HG02678 (cell line): ENCODE measurements around the gene UBA3.

Source experiments
- ATAC-seq: cut with Tn5 transposase; IDR thresholded peaks from one replicate; pipeline ENCODE4 v1.9.1; 2021; ENCODE audit warnings: mild to moderate bottlenecking, moderate library complexity; ENCODE audit not compliant: unreplicated experiment

The UBA3 gene

DNA sequence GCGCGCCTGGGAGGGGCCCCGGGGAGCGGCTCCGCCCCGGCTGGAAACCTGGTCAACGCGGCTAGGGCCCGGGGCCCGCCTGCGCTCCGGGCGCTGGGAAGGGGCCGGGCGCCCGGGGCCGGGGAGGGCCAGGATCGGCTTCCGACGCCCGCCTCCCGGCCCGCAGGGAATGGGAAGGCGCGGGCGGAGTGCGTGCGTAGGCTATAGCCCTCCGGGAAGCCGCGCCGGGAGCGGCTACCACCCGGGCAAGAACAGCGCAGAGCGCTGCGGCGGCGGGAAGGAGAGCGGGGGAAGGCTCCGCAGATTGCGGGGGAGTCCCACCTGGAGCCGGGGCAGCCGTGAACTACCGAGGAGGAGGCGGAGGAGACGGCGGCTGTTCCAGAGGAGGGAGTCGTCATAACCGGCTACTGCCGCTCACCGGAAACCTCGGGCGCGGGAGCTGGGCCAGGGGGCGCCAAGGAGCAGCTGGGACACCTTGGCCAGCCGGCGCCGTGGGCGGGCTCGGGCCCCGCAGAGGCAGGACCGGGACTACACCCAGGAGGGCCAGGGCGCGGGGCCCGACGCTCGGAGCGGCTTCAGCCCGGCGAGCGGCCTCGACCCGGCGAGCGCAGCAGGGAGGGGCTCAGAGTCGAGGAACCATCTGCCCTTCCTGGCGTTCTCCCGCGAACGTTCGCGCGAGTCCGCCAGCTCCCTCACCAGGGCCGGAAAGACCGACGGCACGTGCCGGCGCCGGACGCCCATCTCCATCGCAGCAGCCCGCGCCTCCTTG is 66.7 kb downstream of the UBA3 start, which contains the start of gene EOGT:
Gene EOGT (minus strand): TSS at position 432 of the 769 bp plus-strand sequence. CDS start 3,838 bp downstream, outside the sequence.
- ATAC-seq = peak; percentile 84

DNA sequence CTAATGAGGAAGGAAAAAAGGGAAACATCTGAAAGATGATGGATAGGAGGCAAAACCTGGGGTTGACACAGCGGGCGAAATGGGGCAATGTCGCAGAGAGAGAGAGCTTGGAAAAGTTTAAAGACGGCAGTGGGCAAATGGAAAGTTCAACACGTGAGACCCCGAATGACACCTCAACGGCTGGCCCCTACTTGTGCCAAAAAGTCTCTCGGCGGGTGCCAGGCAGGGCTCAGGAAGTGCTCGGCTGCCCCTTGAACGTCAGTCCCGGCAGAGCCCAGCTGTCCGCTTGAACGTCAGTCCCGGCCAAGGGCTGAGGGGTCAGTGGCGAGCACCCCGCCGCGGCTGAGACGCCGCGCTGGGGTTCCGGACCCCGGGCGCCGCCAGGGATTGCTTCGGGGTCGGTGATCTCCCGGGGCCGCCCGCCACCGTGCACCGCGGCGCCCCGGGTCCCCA is 67.3 kb downstream of the UBA3 start:
- peak; percentile 46 for ATAC-seq

DNA sequence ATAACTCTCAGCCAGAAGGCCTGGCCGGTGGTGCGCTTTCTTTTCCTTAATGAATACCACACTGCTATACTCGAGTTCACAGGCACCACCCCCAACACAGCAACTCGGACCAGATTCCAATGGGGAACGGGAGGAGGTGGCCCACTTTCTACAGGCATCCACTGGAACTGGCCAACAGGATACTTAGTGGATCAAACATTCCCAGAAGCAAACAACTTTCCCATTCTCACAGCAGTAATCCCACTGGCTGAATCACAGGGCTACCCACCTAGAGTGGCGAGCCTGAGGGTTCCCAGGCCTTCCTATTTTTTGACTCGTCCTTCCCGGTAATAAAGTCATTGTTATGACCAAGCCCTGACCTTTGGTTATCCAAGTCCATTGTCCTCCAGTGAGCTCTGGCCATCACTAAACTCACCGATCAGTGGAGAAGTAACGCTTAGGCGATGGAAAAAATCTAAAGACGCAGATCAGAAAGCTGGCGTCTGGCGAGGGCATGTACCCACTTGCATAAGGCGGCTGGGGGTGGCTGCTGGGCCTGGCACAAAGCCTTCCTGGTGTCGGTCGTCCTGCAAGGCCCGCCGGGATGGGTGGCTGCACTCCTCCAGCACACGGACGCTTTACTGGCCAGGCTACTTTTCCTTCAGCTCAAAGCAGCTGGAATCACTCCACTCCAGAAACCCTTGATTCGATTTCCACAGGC is 67.9 kb downstream of the UBA3 start:
- no peak for ATAC-seq

DNA sequence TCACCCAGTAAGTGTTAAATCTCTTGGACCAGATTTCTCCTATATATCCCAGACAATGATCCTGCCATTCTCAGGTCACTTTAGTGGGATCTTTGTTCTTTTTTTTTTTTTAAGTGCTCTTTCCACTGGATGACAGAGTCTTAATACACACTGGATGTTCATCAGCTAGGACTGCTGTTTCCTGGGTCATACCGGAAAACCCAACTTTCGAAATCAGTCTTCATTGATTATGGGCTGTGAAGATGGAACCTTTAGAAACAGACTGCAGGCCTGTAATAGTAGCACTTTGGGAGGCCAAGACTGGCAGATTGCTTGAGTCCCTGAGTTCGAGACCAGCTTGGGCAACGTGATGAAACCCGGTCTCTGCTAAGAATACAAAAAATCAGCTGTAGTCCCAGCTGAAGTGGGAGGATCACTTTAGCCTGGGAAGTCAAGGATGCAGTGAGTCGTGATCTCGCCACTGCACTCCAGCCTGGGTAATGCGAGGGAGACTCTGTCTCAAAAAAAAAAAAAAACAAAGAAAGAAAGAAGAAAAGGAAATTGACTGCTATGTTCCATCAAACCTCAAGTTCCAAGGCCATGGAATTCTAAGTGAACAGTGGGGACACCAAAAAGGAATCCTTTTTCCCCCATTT is 69.0 kb downstream of the UBA3 start:
- no peak for ATAC-seq

DNA sequence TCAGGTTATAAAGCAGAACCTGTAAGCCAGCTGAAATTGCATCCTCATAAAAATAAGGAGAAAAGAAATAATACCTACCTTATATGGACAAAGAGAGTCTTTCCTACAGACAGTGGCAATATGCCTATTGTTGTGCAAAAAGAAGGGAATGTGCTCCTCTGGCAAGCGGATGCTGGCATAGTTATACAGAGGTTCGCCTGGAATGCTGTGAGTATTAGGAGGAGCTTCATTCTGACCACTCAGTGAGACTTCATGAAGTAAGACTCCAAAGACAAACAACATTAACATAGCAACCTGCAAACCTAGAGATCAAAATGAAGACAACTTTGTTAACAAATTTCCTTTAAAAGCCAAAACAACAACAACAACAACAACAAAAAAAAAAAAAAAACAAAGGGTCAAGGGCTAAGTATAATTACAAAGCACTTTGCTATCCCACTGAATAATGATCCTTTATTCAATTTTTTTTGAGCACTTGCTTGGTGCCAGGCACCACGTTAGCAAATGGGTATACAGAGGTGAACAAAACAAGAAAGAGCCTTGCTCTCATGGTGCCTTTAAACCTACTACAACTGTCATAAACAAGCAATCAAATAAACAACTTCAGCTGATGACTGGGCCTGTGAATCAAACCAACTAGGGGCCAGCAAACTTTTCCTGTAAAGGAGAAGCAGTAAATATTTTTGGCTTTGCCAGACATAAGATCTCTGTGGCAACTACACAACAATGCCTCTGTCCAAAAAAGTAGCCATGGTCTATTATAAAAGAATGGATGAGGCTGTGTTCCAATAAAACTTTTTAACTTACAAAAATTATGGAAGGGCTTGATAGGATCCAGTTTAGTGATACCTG is 70.4 kb downstream of the UBA3 start:
- no peak for ATAC-seq

DNA sequence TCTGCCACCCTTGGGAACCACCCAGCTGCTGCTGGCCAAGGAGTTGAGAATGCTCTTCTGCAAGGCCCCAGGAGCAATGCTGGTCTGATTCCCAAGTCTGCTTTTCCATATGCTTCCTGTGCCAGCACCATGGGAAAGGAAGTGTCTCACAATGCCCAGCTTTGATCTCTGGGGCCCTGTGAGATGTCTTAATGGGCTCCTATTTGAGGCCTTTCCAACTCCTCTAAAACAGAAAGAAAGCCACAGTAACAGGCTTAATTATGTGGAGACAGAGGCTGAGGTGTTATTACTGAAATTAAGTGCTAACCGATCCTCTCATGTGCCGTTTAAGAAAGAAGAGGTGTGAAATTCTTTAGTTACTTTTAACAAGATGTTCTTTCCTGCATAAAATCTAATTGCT is 71.2 kb downstream of the UBA3 start:
- no peak for ATAC-seq

DNA sequence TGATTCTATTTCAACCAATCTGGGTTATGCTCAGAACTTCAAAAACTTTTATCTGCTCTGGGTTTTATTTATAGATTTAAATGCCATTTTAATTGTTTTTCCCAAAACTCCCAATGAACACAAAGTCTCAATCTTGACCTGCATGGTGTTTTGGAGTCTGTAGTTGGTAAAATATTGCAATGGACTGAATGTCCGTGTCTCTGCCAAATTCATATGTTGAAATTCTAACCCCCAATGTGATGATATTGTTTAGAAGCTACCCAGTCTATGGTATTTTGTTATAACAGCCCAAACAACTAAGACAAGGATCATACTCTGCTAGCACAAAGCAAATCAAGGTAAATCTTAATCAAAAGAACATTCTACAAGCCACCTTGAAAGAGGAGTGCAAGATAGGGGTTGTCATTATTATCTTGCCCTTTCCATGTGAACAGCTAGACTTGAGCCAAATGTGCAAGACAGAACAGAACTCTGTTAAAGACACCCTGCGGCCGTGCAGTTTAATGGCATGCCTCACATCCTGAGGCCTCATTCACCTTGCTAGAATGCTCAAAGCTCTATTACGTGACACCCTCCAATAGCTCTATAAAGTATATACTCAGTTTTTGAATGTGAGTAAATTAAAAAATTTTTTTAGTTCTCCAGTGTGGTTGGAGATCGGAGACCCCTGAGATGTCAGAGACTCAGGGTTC is 74.2 kb downstream of the UBA3 start:
- ATAC-seq = no peak

DNA sequence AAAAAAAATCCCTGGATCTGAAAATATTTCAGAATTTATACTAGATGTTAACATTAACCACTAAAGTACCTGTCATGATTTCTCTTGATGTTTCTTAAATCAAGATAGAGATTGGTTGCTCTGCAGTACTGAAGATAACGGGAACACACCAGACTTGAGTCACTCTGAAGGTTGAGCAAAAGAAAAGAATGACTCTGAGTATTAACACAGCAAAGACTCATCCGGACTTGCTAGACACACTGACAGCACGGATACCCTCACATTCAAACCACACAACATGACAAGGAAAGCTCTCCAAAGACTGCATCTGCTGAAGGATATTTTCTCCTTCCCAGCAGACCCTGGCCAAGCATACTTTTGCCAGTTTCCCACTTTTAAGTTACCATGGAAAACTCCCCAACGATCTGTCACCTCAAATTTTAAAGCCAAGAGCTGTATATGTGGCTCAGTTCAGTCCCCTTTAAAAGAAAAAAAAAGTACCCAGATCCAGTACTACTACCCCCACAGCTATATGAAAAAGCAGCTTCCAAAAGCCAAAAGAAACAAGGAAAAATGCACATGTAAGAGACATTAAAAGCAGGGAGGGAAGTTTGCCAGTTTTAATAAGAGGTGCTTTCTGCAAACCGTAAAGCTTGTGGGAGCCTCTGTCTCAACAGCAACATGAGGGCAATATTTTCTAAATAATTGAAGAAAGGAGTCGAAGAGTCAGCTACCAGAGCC is 74.9 kb downstream of the UBA3 start:
- ATAC-seq = no peak
